GM21526 (cell line): ENCODE measurements around the gene MPRIP.

Experiments
- ATAC-seq: cut with Tn5 transposase; IDR thresholded peaks from one replicate; pipeline ENCODE4 v1.9.1; 2021; ENCODE audit warnings: moderate library complexity; ENCODE audit not compliant: unreplicated experiment, low FRiP score

MPRIP gene

GRCh38 chr17:17226451-17227265, 184.4 kb downstream of the MPRIP start:
- ATAC-seq: no peak

- ATAC-seq: no peak
Measured at GRCh38 chr17:17227608-17228520, 185.6 kb downstream of the MPRIP start.

- ATAC-seq: no peak
Measured at GRCh38 chr17:17228521-17229279, 186.4 kb downstream of the MPRIP start.

GRCh38 chr17:17229416-17230384, 187.4 kb downstream of the MPRIP start:
- ATAC-seq: no peak

- ATAC-seq: no peak
Measured at GRCh38 chr17:17231621-17232302, 189.5 kb downstream of the MPRIP start.

- no peak for ATAC-seq
Measured at GRCh38 chr17:17232303-17232621, 190.0 kb downstream of the MPRIP start.

GRCh38 chr17:17235212-17236174, 193.2 kb downstream of the MPRIP start:
- no peak for ATAC-seq

- ATAC-seq: peak; percentile 6
Measured at GRCh38 chr17:17236295-17237025, 194.2 kb downstream of the MPRIP start.

GRCh38 chr17:17237026-17237799, 195.0 kb downstream of the MPRIP start, which contains the start of gene FLCN:
TSS of gene FLCN (minus strand) at chr17:17237168. CDS start at chr17:17228137, 9,031 bp downstream.
- peak; percentile 68 for ATAC-seq

GRCh38 chr17:17239832-17240231, 197.6 kb downstream of the MPRIP start:
- no peak for ATAC-seq

- no peak for ATAC-seq
Measured at GRCh38 chr17:17241656-17242055, 199.4 kb downstream of the MPRIP start.

GRCh38 chr17:17242246-17242645, 200.0 kb downstream of the MPRIP start:
- no peak for ATAC-seq
